SK-N-SH (cell line): ENCODE results near the gene LRMDA. TPM values are rescaled to one million over a fixed set of nuclear protein-coding genes. Genes with fewer than 3 reads are reported as not detected.

Experiments
- CTCF ChIA-PET: fragments of 300-600, 350-600 bp; formaldehyde crosslinking; extraction: SDS; loops from one replicate; lab custom pipeline; 2021; lab: Yijun Ruan, JAX
- POLR2A ChIA-PET: fragments of 350-600 bp; sonication (Branson Sonifier 250); formaldehyde crosslinking; extraction: SDS; loops from one replicate; lab custom pipeline; 2020; ENCODE audit warnings: antibody characterized with exemption, inconsistent platforms; lab: Yijun Ruan, JAX
- DNase-seq: peaks from one replicate; pipeline ENCODE4 v3.0.0; 2012
- H2AFZ ChIP-seq: fragments of 200-600 bp; sonication (generic); 2 replicates; pipeline ENCODE4 v1.8.1; 2016; ENCODE audit warnings: antibody characterized with exemption, mild to moderate bottlenecking, low read depth
- H3F3A ChIP-seq: fragments of 200-600 bp; sonication (generic); replicated peaks from 2 replicates; pipeline ENCODE3; 2016; ENCODE audit warnings: antibody characterized with exemption, mild to moderate bottlenecking; ENCODE audit not compliant: insufficient read depth
- H3K27ac ChIP-seq, 2 experiments: fragments of 200-500 bp in 1 of 2; fragments of 200-600 bp in 1 of 2; sonication (Bioruptor generic) in 1 of 2; sonication (generic), shearing (Covaris generic) in 1 of 2; 2 replicates each; pipeline versions ENCODE4 v1.5.1 to v1.6.1; 2014 to 2016; ENCODE audit warnings: low read depth in 2 of 2, inconsistent platforms in 1 of 2, low read length in 1 of 2, mild to moderate bottlenecking in 1 of 2, mixed read lengths in 1 of 2
- H3K27me3 ChIP-seq: fragments of 200-600 bp; sonication (generic), shearing (Covaris generic); 2 replicates; pipeline ENCODE4 v1.6.1; 2016; ENCODE audit warnings: mixed run types; ENCODE audit not compliant: insufficient read depth
- H3K36me3 ChIP-seq, 2 experiments: fragments of 200-500 bp in 1 of 2; fragments of 200-600 bp in 1 of 2; sonication (Bioruptor generic) in 1 of 2; sonication (generic) in 1 of 2; replicated peaks in 1 of 2; 2 replicates each; pipeline versions ENCODE3 to v1.5.1; 2014 to 2016; ENCODE audit warnings: low read length in 1 of 2, mild to moderate bottlenecking in 1 of 2; ENCODE audit not compliant: insufficient read depth in 2 of 2, control insufficient read depth in 1 of 2
- H3K4me1 ChIP-seq, 2 experiments: fragments of 200-500 bp in 1 of 2; fragments of 200-600 bp in 1 of 2; sonication (Bioruptor generic) in 1 of 2; sonication (generic), shearing (Covaris generic) in 1 of 2; 2 replicates each; pipeline versions ENCODE4 v1.5.1 to v1.6.1; 2014 to 2016; ENCODE audit warnings: low read depth in 1 of 2, low read length in 1 of 2, mixed run types in 1 of 2; ENCODE audit not compliant: insufficient read depth in 2 of 2, control insufficient read depth in 1 of 2
- H3K4me2 ChIP-seq: fragments of 200-600 bp; sonication (generic), shearing (Covaris generic); 2 replicates; pipeline ENCODE4 v1.6.1; 2017; ENCODE audit warnings: mixed run types
- H3K4me3 ChIP-seq, 2 experiments: fragments of 200-500 bp in 1 of 2; fragments of 200-600 bp in 1 of 2; sonication (Bioruptor generic) in 1 of 2; sonication (generic), shearing (Covaris generic) in 1 of 2; 2 replicates each; pipeline versions ENCODE4 v1.5.1 to v1.8.1; 2014 to 2016; ENCODE audit warnings: low read depth in 2 of 2, inconsistent platforms in 1 of 2, low read length in 1 of 2, mild to moderate bottlenecking in 1 of 2, mixed read lengths in 1 of 2, moderate library complexity in 1 of 2
- H3K79me2 ChIP-seq: fragments of 200-600 bp; sonication (generic); 2 replicates; pipeline ENCODE4 v1.8.1; 2017; ENCODE audit warnings: mild to moderate bottlenecking; ENCODE audit not compliant: insufficient read depth
- H3K9ac ChIP-seq: fragments of 200-600 bp; sonication (generic); 2 replicates; pipeline ENCODE4 v1.6.1; 2017; ENCODE audit warnings: mixed run types
- H3K9me2 ChIP-seq: fragments of 200-600 bp; sonication (generic); 2 replicates; pipeline ENCODE4 v1.6.1; 2017; ENCODE audit warnings: mixed run types
- H3K9me3 ChIP-seq: fragments of 200-600 bp; sonication (generic); 2 replicates; pipeline ENCODE4 v1.6.1; 2017; ENCODE audit warnings: mixed run types, mild to moderate bottlenecking, moderate library complexity
- H4K20me1 ChIP-seq: fragments of 200-600 bp; sonication (generic); 2 replicates; pipeline ENCODE4 v1.6.1; 2017; ENCODE audit warnings: mild to moderate bottlenecking, mixed run types; ENCODE audit not compliant: insufficient read depth
- FOSL2 ChIP-seq: IDR thresholded peaks from 2 replicates; pipeline ENCODE4 v1.4.0; 2012; ENCODE audit warnings: low read depth, mild to moderate bottlenecking, moderate library complexity, borderline replicate concordance
- FOXM1 ChIP-seq: IDR thresholded peaks from 2 replicates; pipeline ENCODE4 v1.4.0; 2012; ENCODE audit warnings: low read depth, mild to moderate bottlenecking
- GATA2 ChIP-seq: sonication (generic); formaldehyde crosslinking; IDR thresholded peaks from 2 replicates; pipeline ENCODE4 v1.5.0; 2020; ENCODE audit warnings: mild to moderate bottlenecking, missing genetic modification reagents
- IRF3 ChIP-seq: fragments of 150-350 bp; IDR thresholded peaks from 2 replicates; pipeline ENCODE4 v1.6.1; 2016; ENCODE audit warnings: mild to moderate bottlenecking, low read depth, low read length
- RAD21 ChIP-seq: IDR thresholded peaks from 2 replicates; pipeline ENCODE4 v1.6.1; 2012; ENCODE audit warnings: mild to moderate bottlenecking, low read length
- RCOR1 ChIP-seq: fragments of 150-350 bp; IDR thresholded peaks from 2 replicates; pipeline ENCODE4 v1.6.1; 2017; ENCODE audit warnings: antibody characterized with exemption, low read length
- RFX5 ChIP-seq: IDR thresholded peaks from 2 replicates; pipeline ENCODE4 v1.6.1; 2012; ENCODE audit warnings: mild to moderate bottlenecking, improper control_type of control experiment, low read length
- RXRA ChIP-seq: IDR thresholded peaks from 2 replicates; pipeline ENCODE4 v1.4.0; 2012; ENCODE audit warnings: low read depth, mild to moderate bottlenecking, borderline replicate concordance
- TCF12 ChIP-seq: IDR thresholded peaks from 2 replicates; pipeline ENCODE4 v1.4.0; 2012
- ZBTB33 ChIP-seq: IDR thresholded peaks from 2 replicates; pipeline ENCODE4 v1.4.0; 2012; ENCODE audit warnings: low read depth, borderline replicate concordance
- WGBS: methylation state at CpG from one replicate; pipeline ENCODE4 v1.1.6; 2017; ENCODE audit warnings: low lambda C conversion rate; 5-methylcytosine and 5-hydroxymethylcytosine counted together
- polyA plus RNA-seq, 3 experiments: library from polyadenylated mRNA; depleted of rRNA; stranded (reverse); fragments of >200 nt; gene quantifications; 2 replicates each; pipeline ENCODE4 v1.2.3, GENCODE V29; 2012

Gene LRMDA
- polyA plus RNA-seq, 1 of the 3 experiments (the other 2 are of a cell fraction): 0.95 TPM

GRCh38 chr10:75736889-75737579, 305.6 kb downstream of the LRMDA start (continued):
- TF ChIP-seq RCOR1: no peak
- TF ChIP-seq TCF12: no peak
- TF ChIP-seq GATA2 (CRISPR knock-in tag): no peak
- no peak for TF ChIP-seq RAD21
- no peak for TF ChIP-seq IRF3

- WGBS: 68% methylated on average over 3 of the region's 3 CpGs
- DNase-seq: no peak
- Histone ChIP-seq H3K4me3 (no peak overlapping the region), H3K79me2 (no peaks in the 10 kb centered on the region), H2AFZ (no peak overlapping the region), H3K4me2 (no peak overlapping the region)
- TF ChIP-seq FOXM1 (no peak), FOSL2 (no peak)
- TF ChIP-seq, all 33 proteins: peak for 0
- Histone ChIP-seq H3K27ac (no peak overlapping the region), H3K9ac (no peak overlapping the region), H3K36me3 (no peaks in the 10 kb centered on the region), H3F3A (no peaks in the 10 kb centered on the region), H4K20me1 (no peaks in the 10 kb centered on the region), H3K4me1 (no peaks in the 10 kb centered on the region), H3K9me3 (no peaks in the 10 kb centered on the region), H3K27me3 (no peaks in the 10 kb centered on the region), H3K9me2 (no peaks in the 10 kb centered on the region)
- ChIA-PET POLR2A (no interaction called here), CTCF (interaction anchor here (1.3 kb wide), 1 partner anchor 9 kb away, joined by 3 read pairs; no protein-coding TSS in a partner anchor)
Observed at GRCh38 chr10:75737580-75737949, 306.1 kb downstream of the LRMDA start.

GRCh38 chr10:75738924-75739323, 307.5 kb downstream of the LRMDA start:
- Histone ChIP-seq H3K36me3 (no peaks in the 10 kb centered on the region), H3K9ac (no peak overlapping the region), H3K4me3 (no peak overlapping the region), H2AFZ (no peak overlapping the region), H3K4me1 (no peaks in the 10 kb centered on the region), H3K27ac (no peak overlapping the region), H3K4me2 (no peak overlapping the region), H3K9me3 (no peaks in the 10 kb centered on the region), H4K20me1 (no peaks in the 10 kb centered on the region)
- ChIA-PET CTCF (no interaction called here), POLR2A (no interaction called here)
- WGBS: 87% methylated on average over 8 of the region's 9 CpGs
- TF ChIP-seq RCOR1 (no peak), ZBTB33 (no peak), TCF12 (no peak), RXRA (no peak), IRF3 (no peak), RFX5 (no peak)
- TF ChIP-seq, all 33 proteins: peak for 0
- H3K79me2 ChIP-seq: no peaks in the 10 kb centered on the region
- no peaks in the 10 kb centered on the region for H3K9me2 ChIP-seq
- no peaks in the 10 kb centered on the region for H3K27me3 ChIP-seq
- no peak for DNase-seq
- no peaks in the 10 kb centered on the region for H3F3A ChIP-seq
